ENCODE data around the gene ATN1.
"Not testable (repeated sequence)": the region's sequence is repeated elsewhere in the genome, so short reads cannot be mapped to it uniquely, and the experiment has no call there.

- TF ChIP-seq CTCF (conservative IDR thresholded peaks at IDR 0.05; ENCODE audit: low read length); EZH2phosphoT487 (IDR thresholded peaks at IDR 0.05; ENCODE audit: borderline replicate concordance, low read depth, low read length): not testable (repeated sequence)
These were observed 47.9 kb upstream of the ATN1 start for GRCh38 chr12:6879824-6880223.

All from OCI-LY7 (cell line).